Epithelial cell of proximal tubule (primary cell): ENCODE results near the gene CACNA2D2. TPM values are rescaled to one million over a fixed set of nuclear protein-coding genes. Genes with fewer than 3 reads are reported as not detected.

Experiments
- DNase-seq: peaks from one replicate; pipeline ENCODE4 v3.0.0-alpha.2; 2011; ENCODE audit warnings: low read depth
- H3K4me3 ChIP-seq: 2 replicates; pipeline ENCODE4 v1.5.1; 2011; ENCODE audit warnings: low read depth, mild to moderate bottlenecking, low read length
- total RNA-seq: library from RNA; depleted of rRNA; stranded (reverse); fragments of >200 nt; gene quantifications from 2 replicates; pipeline ENCODE4 v1.2.3, GENCODE V29; 2015
- TF ChIP-seq, protein P1 (sequence below): conservative IDR thresholded peaks from 2 replicates; pipeline ENCODE4 v1.5.1; 2012; ENCODE audit warnings: low read depth, mild to moderate bottlenecking, low read length

The CACNA2D2 gene
- total RNA-seq, 1 donor from 2014 or later = not detected

DNA sequence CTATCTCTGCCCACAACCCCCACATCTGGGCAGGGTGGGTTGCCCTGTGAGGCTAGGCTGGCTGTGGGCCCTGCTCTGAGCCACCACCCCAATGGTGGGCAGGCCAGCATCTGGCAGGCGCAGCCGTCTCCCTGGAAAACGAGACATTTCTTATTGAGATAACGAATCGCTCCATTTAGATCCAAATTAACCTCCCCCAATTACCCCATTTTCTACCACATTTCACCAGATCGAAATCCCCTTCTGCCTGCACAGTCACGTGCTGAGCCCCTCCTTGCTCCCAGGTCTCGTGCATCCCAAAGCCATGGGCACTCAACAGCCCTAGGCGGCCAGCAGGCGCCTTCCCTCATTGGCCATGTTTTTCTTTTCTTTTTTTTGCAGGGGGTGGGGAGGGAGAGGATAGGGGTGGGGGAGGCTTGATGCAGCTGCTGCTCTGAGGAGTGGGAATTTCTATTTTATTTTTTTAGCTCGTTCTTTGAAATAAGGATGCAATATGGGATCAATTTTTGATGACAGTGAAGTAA, 91.1 kb downstream of the CACNA2D2 start:
- TF ChIP-seq, protein P1, sequence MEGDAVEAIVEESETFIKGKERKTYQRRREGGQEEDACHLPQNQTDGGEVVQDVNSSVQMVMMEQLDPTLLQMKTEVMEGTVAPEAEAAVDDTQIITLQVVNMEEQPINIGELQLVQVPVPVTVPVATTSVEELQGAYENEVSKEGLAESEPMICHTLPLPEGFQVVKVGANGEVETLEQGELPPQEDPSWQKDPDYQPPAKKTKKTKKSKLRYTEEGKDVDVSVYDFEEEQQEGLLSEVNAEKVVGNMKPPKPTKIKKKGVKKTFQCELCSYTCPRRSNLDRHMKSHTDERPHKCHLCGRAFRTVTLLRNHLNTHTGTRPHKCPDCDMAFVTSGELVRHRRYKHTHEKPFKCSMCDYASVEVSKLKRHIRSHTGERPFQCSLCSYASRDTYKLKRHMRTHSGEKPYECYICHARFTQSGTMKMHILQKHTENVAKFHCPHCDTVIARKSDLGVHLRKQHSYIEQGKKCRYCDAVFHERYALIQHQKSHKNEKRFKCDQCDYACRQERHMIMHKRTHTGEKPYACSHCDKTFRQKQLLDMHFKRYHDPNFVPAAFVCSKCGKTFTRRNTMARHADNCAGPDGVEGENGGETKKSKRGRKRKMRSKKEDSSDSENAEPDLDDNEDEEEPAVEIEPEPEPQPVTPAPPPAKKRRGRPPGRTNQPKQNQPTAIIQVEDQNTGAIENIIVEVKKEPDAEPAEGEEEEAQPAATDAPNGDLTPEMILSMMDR = no peak
- no peak overlapping the region for H3K4me3 ChIP-seq
- no peak for DNase-seq

- TF ChIP-seq, protein P1 = no peak
- DNase-seq = no peak
These were observed 92.2 kb downstream of the CACNA2D2 start for GRCh38 chr3:50411229-50411628.

GRCh38 chr3:50410608-50411139, 92.8 kb downstream of the CACNA2D2 start:
- TF ChIP-seq, protein P1 = no peak
- DNase-seq = no peak
- no peak overlapping the region for H3K4me3 ChIP-seq

More at GRCh38 chr3:50411229-50411628, 92.2 kb downstream of the CACNA2D2 start:
- H3K4me3 ChIP-seq = no peak overlapping the region

DNA sequence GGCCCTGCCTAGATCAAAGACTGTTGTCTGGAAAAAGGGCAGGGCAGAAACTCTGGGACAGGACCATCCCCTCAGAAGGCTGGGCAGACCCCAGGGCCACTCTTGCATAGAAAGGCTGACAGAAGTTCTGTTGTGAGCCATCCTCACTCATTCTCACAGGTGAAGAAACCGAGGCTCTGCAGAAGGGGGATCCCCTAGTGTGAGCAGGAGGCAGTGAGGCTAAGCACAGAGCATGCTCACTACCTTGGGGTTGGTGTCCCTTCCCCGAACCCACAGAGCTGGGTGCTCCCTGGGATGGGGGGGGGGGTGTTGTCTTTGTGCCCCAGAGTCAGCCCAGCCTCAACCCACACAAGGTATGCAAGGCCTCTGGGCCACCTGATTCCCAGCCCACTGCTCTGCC, 93.2 kb downstream of the CACNA2D2 start:
- TF ChIP-seq, protein P1 = no peak
- no peak overlapping the region for H3K4me3 ChIP-seq
- DNase-seq = no peak

DNA sequence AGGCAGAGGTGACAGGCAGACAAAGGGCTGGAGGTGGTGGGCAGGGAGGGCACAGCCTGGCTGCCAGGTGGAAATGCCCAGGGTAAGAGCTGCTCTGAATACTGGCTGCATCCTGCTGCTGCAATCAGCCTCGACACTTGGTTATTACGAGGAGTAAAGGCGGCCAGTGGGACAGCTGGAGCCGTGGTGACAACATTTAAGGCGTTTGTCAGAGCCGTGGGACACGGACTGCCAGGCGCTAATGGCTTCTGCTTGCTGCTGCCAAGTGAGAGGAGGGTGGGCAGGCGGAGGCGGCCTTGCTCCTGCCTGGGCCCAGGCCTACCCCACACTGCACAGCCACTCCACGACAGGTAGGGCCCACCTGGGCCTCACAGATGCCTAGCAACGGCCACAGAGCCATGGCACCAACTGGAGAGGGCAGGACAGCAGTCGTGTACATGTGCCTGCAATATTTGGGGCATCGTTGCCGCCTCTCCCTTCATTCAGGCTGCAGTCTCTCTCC, 94.9 kb downstream of the CACNA2D2 start:
- DNase-seq = no peak
- H3K4me3 ChIP-seq = no peak overlapping the region
- TF ChIP-seq, protein P1 = no peak

GRCh38 chr3:50406487-50406886, 96.9 kb downstream of the CACNA2D2 start:
- H3K4me3 ChIP-seq = no peak overlapping the region
- no peak for DNase-seq
- TF ChIP-seq, protein P1 = no peak

- TF ChIP-seq, protein P1 = no peak
- DNase-seq = no peak
- H3K4me3 ChIP-seq = no peak overlapping the region
These were observed 98.2 kb downstream of the CACNA2D2 start for GRCh38 chr3:50405249-50405648.
